ENCODE measurements around the gene ITGA11.

DNA sequence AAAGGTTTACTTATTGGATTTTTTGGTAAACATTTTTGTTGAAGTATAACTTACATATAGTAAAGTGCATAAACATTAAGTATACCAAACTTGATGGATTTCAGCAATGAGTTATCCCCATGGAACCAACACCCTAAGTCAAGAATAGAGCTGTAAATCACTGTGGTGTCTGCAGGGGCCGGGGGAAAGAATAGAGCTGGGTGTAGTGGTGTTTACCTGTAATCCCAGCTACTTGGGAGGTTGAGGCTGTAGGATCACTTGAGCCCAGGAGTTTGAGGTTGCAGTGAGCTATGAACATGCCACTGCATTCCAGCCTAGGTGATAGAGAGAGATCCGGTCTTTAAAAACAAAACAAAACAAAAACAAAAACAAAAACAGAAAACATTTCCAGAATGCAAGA, 167.7 kb downstream of the ITGA11 start:
- TF ChIP-seq, protein P1, sequence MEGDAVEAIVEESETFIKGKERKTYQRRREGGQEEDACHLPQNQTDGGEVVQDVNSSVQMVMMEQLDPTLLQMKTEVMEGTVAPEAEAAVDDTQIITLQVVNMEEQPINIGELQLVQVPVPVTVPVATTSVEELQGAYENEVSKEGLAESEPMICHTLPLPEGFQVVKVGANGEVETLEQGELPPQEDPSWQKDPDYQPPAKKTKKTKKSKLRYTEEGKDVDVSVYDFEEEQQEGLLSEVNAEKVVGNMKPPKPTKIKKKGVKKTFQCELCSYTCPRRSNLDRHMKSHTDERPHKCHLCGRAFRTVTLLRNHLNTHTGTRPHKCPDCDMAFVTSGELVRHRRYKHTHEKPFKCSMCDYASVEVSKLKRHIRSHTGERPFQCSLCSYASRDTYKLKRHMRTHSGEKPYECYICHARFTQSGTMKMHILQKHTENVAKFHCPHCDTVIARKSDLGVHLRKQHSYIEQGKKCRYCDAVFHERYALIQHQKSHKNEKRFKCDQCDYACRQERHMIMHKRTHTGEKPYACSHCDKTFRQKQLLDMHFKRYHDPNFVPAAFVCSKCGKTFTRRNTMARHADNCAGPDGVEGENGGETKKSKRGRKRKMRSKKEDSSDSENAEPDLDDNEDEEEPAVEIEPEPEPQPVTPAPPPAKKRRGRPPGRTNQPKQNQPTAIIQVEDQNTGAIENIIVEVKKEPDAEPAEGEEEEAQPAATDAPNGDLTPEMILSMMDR (IDR thresholded peaks at IDR 0.05) = no peak
- TF ChIP-seq EZH2phosphoT487 (IDR thresholded peaks at IDR 0.05; ENCODE audit: borderline replicate concordance, low read depth) (no peak), FOSL2 (IDR thresholded peaks at IDR 0.05; ENCODE audit: borderline replicate concordance, low read depth) (no peak), EP300 (IDR thresholded peaks at IDR 0.05; ENCODE audit: borderline replicate concordance in 1 of 2, low read depth in 1 of 2, low read length in 1 of 2) (no peak), RCOR1 (IDR thresholded peaks at IDR 0.05; ENCODE audit: low read length) (no peak), CHD2 (IDR thresholded peaks at IDR 0.05; ENCODE audit: low read length, partially characterized antibody) (no peak), YY1 (IDR thresholded peaks at IDR 0.05; ENCODE audit: low read depth) (no peak), SIN3A (IDR thresholded peaks at IDR 0.05; ENCODE audit: borderline replicate concordance, low read depth, low read length) (no peak)

All from SK-N-SH (cell line).